ENCODE data around the gene LRP5. TPM values are rescaled to one million over a fixed set of nuclear protein-coding genes. Genes with fewer than 3 reads are reported as not detected.
A peak's percentile ranks its signal among the peaks of the same experiment; 100 is the strongest.

Gene LRP5
- total and polyA plus RNA-seq, 10 donors, result 3.9 to 21.8 (median 14.1) TPM

- TF ChIP-seq POLR2A (IDR thresholded peaks at IDR 0.05) (no peak), CTCF (IDR thresholded peaks at IDR 0.05 in 8 of 11, conservative IDR thresholded peaks at IDR 0.05 in 3 of 11) (no peak), POLR2AphosphoS5 (IDR thresholded peaks at IDR 0.05) (no peak)
- no peak overlapping the region for H3K4me3 ChIP-seq
- H3K36me3 ChIP-seq, result peaks cover 0 to 21% (median 0%) of the 10 kb centered on the region in 6 donors
- no peak for DNase-seq
- WGBS, 5 donors, result 80 to 86% (median 83%) methylated on average over 3 of the region's 3 CpGs
- intact Hi-C loops (cut with DNase I; ENCODE audit: low total_unique reads), result no loop called here
- no peaks in the 10 kb centered on the region for H3K27me3 ChIP-seq (replicated peaks in 1 of 7)
- H3K4me1 ChIP-seq, result peaks cover 21 to 81% (median 49%) of the 10 kb centered on the region in 6 donors
- H3K27ac ChIP-seq, result no peak overlapping the region
- H3K9me3 ChIP-seq, result peaks cover 0 to under 1% (median 0%) of the 10 kb centered on the region in 8 donors
Observed at GRCh38 chr11:68479390-68479789, 167.0 kb downstream of the LRP5 start.

GRCh38 chr11:68480193-68480592 lies 167.8 kb downstream of the LRP5 start:
- intact Hi-C loops (cut with DNase I; ENCODE audit: low total_unique reads), result no loop called here
- H3K27me3 ChIP-seq (replicated peaks in 1 of 7), result no peaks in the 10 kb centered on the region
- H3K4me3 ChIP-seq, result no peak overlapping the region
- TF ChIP-seq POLR2A (IDR thresholded peaks at IDR 0.05) (no peak), CTCF (IDR thresholded peaks at IDR 0.05 in 8 of 11, conservative IDR thresholded peaks at IDR 0.05 in 3 of 11) (no peak), POLR2AphosphoS5 (IDR thresholded peaks at IDR 0.05) (no peak)
- peaks cover 0 to 21% (median 0%) of the 10 kb centered on the region in 6 donors for H3K36me3 ChIP-seq
- no peak overlapping the region for H3K27ac ChIP-seq
- 85 to 89% (median 88%) methylated on average over 2 of the region's 2 CpGs for WGBS, 5 donors
- DNase-seq, result no peak
- peaks cover 0 to 5% (median 0%) of the 10 kb centered on the region in 8 donors for H3K9me3 ChIP-seq
- H3K4me1 ChIP-seq, result peaks cover 21 to 82% (median 47%) of the 10 kb centered on the region in 6 donors

GRCh38 chr11:68480852-68481510 lies 168.6 kb downstream of the LRP5 start:
- no peak overlapping the region for H3K4me3 ChIP-seq
- peaks cover 0 to 17% (median 0%) of the 10 kb centered on the region in 6 donors for H3K36me3 ChIP-seq
- H3K27me3 ChIP-seq (replicated peaks in 1 of 7), result no peaks in the 10 kb centered on the region
- intact Hi-C loops (cut with DNase I; ENCODE audit: low total_unique reads), result no loop called here
- peak overlapping the region in 1 of 8 donors; percentile 37 for H3K27ac ChIP-seq
- peaks cover 0 to 5% (median 0%) of the 10 kb centered on the region in 8 donors for H3K9me3 ChIP-seq
- peaks cover 21 to 89% (median 55%) of the 10 kb centered on the region in 6 donors for H3K4me1 ChIP-seq
- no peak for TF ChIP-seq CTCF (IDR thresholded peaks at IDR 0.05 in 8 of 11, conservative IDR thresholded peaks at IDR 0.05 in 3 of 11)
- TF ChIP-seq POLR2A (IDR thresholded peaks at IDR 0.05), result no peak
- TF ChIP-seq POLR2AphosphoS5 (IDR thresholded peaks at IDR 0.05), result no peak
- DNase-seq, result no peak
- 53 to 78% (median 68%) methylated on average over 3 of the region's 3 CpGs for WGBS, 5 donors

GRCh38 chr11:68481579-68482240 lies 169.3 kb downstream of the LRP5 start:
- WGBS, 5 donors, result 87 to 92% (median 90%) methylated on average over 6 of the region's 6 CpGs
- Histone ChIP-seq H3K4me1 (peaks cover 22 to 92% (median 60%) of the 10 kb centered on the region in 6 donors), H3K36me3 (peaks cover 0 to 12% (median 0%) of the 10 kb centered on the region in 6 donors), H3K27ac (peak overlapping the region in 1 of 8 donors; percentile 37), H3K27me3 (replicated peaks in 1 of 7) (no peaks in the 10 kb centered on the region), H3K4me3 (no peak overlapping the region), H3K9me3 (peaks cover 0 to 5% (median 0%) of the 10 kb centered on the region in 8 donors)
- intact Hi-C loops (cut with DNase I; ENCODE audit: low total_unique reads), result no loop called here
- TF ChIP-seq CTCF (IDR thresholded peaks at IDR 0.05 in 8 of 11, conservative IDR thresholded peaks at IDR 0.05 in 3 of 11), result no peak
- no peak for DNase-seq
